KMS-11 (cell line): ENCODE results near the gene PHTF2.

Experiments used
- H2AFZ ChIP-seq: fragments of 200-600 bp; sonication (generic); 2 replicates; pipeline ENCODE4 v1.6.1; 2016; ENCODE audit warnings: antibody characterized with exemption, mixed run types, low read depth
- H3K27ac ChIP-seq: fragments of 200-600 bp; sonication (generic); 2 replicates; pipeline ENCODE4 v1.6.1; 2016; ENCODE audit warnings: mild to moderate bottlenecking, mixed run types
- H3K27me3 ChIP-seq: fragments of 200-600 bp; sonication (generic); 2 replicates; pipeline ENCODE4 v1.6.1; 2017; ENCODE audit warnings: mild to moderate bottlenecking, low read depth, mixed run types, moderate library complexity; ENCODE audit not compliant: insufficient read depth
- H3K36me3 ChIP-seq: fragments of 200-600 bp; sonication (generic); 2 replicates; pipeline ENCODE4 v1.6.1; 2017; ENCODE audit warnings: mild to moderate bottlenecking, mixed run types; ENCODE audit not compliant: insufficient read depth
- H3K4me1 ChIP-seq: fragments of 200-600 bp; sonication (generic); 2 replicates; pipeline ENCODE4 v1.6.1; 2016; ENCODE audit warnings: mild to moderate bottlenecking, low read depth, mixed run types; ENCODE audit not compliant: poor library complexity, severe bottlenecking
- H3K4me2 ChIP-seq: fragments of 200-600 bp; sonication (generic); 2 replicates; pipeline ENCODE4 v1.7.0; 2016; ENCODE audit warnings: mild to moderate bottlenecking, mixed run types
- H3K4me3 ChIP-seq: fragments of 200-600 bp; sonication (generic); IDR thresholded peaks from 2 replicates; pipeline ENCODE4 v1.6.1; 2017; ENCODE audit warnings: low read depth, low read length, mixed read lengths; ENCODE audit not compliant: insufficient read depth
- H3K79me2 ChIP-seq: fragments of 200-600 bp; sonication (generic); 2 replicates; pipeline ENCODE4 v1.6.1; 2016; ENCODE audit warnings: low read depth, mixed run types; ENCODE audit not compliant: insufficient read depth
- H3K9ac ChIP-seq: fragments of 200-600 bp; sonication (generic); 2 replicates; pipeline ENCODE4 v1.6.1; 2016; ENCODE audit warnings: mild to moderate bottlenecking, mixed run types
- H4K20me1 ChIP-seq: fragments of 200-600 bp; sonication (generic); 2 replicates; pipeline ENCODE4 v1.6.1; 2016; ENCODE audit warnings: mild to moderate bottlenecking, mixed run types; ENCODE audit not compliant: insufficient read depth
- CTCF ChIP-seq: fragments of 200-600 bp; sonication (generic); conservative IDR thresholded peaks from 2 replicates; pipeline ENCODE4 v1.6.1; 2017; ENCODE audit warnings: low read depth, mild to moderate bottlenecking, antibody characterized with exemption, low read length, moderate library complexity, mixed read lengths

PHTF2 gene

GRCh38 chr7:77813180-77813579 is 14.6 kb downstream of the PHTF2 start:
- H3K9ac ChIP-seq = no peak overlapping the region
- no peak overlapping the region for H3K27ac ChIP-seq
- TF ChIP-seq CTCF = no peak
- no peaks in the 10 kb centered on the region for H3K4me1 ChIP-seq
- H3K27me3 ChIP-seq = no peaks in the 10 kb centered on the region
- H4K20me1 ChIP-seq = no peaks in the 10 kb centered on the region
- H3K4me3 ChIP-seq = no peak overlapping the region
- H3K4me2 ChIP-seq = no peak overlapping the region
- H2AFZ ChIP-seq = no peak overlapping the region
- H3K36me3 ChIP-seq = no peaks in the 10 kb centered on the region
- peaks cover 30% of the 10 kb centered on the region; the same call in 1 of the 2 replicates for H3K79me2 ChIP-seq

GRCh38 chr7:77819021-77819420 is 20.4 kb downstream of the PHTF2 start:
- no peak overlapping the region for H3K4me3 ChIP-seq
- H3K79me2 ChIP-seq = peaks cover 5% of the 10 kb centered on the region; the same call in 1 of the 2 replicates
- H4K20me1 ChIP-seq = no peaks in the 10 kb centered on the region
- H3K9ac ChIP-seq = no peak overlapping the region
- H3K27me3 ChIP-seq = no peaks in the 10 kb centered on the region
- no peak for TF ChIP-seq CTCF
- H3K27ac ChIP-seq = no peak overlapping the region
- H3K36me3 ChIP-seq = no peaks in the 10 kb centered on the region
- no peak overlapping the region for H3K4me2 ChIP-seq
- H2AFZ ChIP-seq = no peak overlapping the region
- H3K4me1 ChIP-seq = no peaks in the 10 kb centered on the region

- no peaks in the 10 kb centered on the region for H3K27me3 ChIP-seq
- TF ChIP-seq CTCF = no peak
Observed at GRCh38 chr7:77820967-77821366, 22.4 kb downstream of the PHTF2 start.

GRCh38 chr7:77822269-77822668 is 23.7 kb downstream of the PHTF2 start:
- no peak for TF ChIP-seq CTCF
- H3K9ac ChIP-seq = no peak overlapping the region
- no peaks in the 10 kb centered on the region; the same call in 1 of the 2 replicates for H3K36me3 ChIP-seq
- no peak overlapping the region for H3K4me3 ChIP-seq
- H3K4me2 ChIP-seq = no peak overlapping the region
- no peaks in the 10 kb centered on the region for H3K27me3 ChIP-seq
- no peak overlapping the region for H2AFZ ChIP-seq
- no peak overlapping the region for H3K27ac ChIP-seq
- H3K4me1 ChIP-seq = no peaks in the 10 kb centered on the region
- no peaks in the 10 kb centered on the region for H4K20me1 ChIP-seq
- H3K79me2 ChIP-seq = peaks cover 10% of the 10 kb centered on the region; the same call in 1 of the 2 replicates

More at GRCh38 chr7:77820967-77821366, 22.4 kb downstream of the PHTF2 start:
- Histone ChIP-seq H3K4me2 (no peak overlapping the region), H3K4me3 (no peak overlapping the region), H3K4me1 (no peaks in the 10 kb centered on the region), H3K9ac (no peak overlapping the region), H3K27ac (no peak overlapping the region), H2AFZ (no peak overlapping the region), H4K20me1 (no peaks in the 10 kb centered on the region), H3K79me2 (peaks cover 5% of the 10 kb centered on the region; the same call in 1 of the 2 replicates), H3K36me3 (no peaks in the 10 kb centered on the region; the same call in 1 of the 2 replicates)
